AG08396 (cell line): Measurements from ENCODE around the gene TUBGCP6.

Experiments
- DNase-seq: peaks from one replicate; pipeline ENCODE4 v3.0.0; 2012; ENCODE audit warnings: low spot score, mixed read lengths

The TUBGCP6 gene

DNA sequence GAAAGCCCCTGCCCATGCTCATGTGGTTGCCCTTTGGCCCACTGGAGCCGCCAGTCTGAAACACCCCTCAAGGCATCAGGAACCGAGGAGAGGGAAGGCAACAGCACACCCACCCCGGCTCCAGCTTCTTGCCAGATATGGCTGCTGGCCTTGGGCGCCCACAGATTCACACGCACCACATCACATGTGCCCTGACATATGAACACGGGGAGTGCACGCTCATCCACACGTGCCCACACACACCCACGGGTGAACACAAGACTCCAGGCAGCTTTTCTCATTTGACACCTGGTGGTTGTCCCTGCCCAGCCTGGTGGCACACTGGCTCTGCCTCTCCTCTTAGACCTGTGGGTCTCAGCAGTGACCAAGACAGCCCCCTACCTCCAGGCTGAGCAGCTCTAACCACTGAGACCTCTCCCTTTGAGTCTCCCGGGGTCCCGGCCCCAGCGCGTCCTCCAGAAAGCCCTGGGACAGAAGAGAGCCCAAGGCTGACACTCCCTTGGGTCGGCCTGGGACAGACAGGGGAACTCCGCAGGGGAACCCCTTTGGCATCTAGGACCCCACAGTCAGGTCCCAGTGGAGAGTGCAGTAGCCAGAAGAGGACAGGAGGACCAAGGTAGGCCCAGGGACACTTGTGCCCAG is 19.4 kb upstream of the TUBGCP6 start:
- no peak for DNase-seq

DNA sequence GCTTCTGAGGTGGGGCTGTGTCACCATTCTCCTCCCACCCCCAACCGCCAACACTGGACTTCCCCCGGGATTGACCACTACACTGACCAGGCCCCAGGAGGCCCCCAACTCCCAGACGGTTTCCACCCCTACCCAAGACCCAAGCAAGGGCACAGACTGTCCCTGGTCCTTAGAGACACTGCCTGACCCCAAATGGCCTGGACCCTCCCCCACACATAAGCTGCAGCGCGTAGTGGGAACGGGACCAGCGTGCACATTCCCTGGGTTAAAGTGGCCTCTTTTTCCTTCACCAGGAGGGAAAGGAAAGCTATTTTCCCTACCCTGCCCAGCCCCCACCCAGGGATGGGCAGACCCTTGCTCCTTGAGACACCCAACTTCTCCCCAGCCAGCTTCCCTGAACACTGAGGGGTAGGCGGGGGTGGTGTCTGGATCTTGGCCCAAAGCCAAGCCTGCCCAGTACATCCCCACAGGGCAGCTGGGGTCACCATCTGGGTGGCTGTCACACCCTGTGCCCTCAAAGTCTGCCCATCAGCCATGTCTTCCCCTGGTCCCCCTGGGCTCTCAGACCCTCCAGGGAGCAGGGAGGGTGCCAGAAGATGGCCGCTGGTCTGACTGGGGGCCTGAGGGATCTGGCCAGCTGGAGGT is 18.3 kb upstream of the TUBGCP6 start:
- DNase-seq = no peak

DNA sequence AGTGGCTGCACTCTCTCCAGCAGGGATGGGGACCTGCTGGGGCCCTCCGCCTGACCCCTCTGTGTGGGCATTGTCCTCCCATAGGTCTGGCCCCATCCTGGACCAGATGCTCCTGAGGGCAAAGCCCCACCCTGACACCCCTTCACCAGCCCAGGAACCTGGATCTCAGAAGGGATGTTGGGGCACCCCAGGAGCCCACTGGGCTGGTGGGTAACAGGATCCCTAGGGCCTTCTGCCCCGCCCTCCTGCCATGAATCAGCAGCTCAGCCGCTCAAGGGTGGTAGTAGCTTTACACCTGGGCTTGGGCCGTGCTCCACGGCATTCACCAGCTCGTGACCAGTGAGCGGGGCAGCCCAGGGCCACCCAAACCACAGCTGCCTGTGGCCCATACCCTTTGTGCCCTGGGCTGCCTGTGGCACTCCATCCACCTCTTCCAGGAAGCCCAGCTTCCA is 17.7 kb upstream of the TUBGCP6 start:
- no peak for DNase-seq

DNA sequence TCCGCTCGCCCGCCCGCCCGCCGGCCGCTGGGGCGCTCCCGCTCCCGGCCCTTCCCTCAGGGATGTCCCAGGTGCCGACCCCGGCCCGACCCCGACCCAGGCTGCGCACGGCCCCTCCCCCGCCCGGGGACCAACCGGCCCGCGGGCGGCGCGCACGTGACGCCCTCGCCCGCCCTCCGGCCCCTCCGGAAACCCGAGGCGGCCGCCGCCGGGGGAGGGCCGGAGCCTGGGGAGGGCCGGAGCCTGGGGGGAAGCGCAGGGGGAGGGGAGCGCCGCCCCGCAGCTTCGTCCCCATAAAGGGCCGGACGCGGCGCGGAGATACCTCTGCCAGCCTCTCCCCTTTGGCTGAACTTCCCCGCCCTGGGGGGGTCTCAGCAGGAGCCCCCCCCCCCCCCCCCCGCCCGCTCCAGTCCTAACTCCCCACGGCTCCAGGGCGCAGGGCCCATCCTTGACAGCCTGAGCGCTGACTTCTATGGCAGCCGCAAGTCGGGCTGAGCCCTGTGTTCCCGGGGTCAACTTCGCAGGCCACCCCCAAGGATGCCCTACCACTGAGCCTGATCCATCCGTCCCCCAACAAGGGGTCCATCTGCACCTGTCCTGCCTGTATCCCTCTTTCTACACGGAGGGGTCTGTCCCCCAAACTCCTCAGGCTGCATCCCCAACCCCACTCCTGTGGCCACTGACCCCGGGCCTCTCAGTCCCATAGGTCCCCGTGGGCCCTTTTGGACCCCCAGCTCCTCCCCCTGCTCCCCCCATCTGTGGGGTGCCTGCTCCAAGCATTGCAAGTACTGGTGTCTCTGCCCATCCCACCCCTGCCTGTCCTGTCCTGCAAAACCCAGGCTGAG is 17.0 kb upstream of the TUBGCP6 start, which contains the start of gene MAPK12:
Gene MAPK12 (minus strand): TSS at position 69 of the 845 bp plus-strand sequence. CDS start 174 bp downstream, outside the sequence.
- peak; percentile 86 for DNase-seq

DNA sequence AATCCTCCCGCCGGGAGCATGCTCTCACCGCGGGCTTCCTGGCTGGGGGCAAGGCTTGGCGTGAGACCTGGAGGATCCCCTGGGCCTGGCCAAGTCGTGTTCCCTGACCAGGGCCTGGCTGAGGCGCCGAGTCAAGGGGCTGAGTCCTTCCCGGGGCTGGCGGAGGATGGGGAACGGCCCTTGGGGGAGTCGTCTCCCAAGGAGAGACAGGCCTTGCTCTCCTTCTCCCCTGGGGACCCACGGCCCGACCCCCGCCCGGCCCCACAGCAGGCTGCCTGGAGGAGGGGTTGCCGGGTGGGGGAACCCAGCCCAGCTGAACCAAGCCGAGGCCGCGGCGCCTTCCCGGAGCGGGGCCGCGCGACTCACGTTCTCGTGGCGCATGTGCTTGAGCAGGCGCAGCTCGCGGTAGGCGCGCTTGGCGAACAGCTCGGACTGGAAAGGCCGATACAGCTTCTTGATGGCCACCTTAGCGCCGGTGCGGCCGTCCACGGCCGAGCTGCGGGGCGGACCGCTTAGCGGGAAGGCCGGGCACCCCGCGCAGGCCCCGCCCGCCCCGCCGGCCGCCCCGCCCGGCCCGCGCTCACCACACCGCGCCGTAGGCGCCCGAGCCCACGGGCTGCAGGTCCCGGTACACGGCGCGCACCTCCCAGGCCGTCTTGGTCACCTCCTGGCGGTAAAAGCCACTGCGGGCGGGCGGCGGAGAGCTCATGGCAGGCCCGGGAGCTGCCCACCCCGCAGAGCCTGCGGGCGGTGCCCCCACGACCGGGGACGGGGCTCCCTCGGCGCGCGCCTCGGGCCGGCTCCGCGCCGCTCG is 16.2 kb upstream of the TUBGCP6 start:
- peak; percentile 73 for DNase-seq

DNA sequence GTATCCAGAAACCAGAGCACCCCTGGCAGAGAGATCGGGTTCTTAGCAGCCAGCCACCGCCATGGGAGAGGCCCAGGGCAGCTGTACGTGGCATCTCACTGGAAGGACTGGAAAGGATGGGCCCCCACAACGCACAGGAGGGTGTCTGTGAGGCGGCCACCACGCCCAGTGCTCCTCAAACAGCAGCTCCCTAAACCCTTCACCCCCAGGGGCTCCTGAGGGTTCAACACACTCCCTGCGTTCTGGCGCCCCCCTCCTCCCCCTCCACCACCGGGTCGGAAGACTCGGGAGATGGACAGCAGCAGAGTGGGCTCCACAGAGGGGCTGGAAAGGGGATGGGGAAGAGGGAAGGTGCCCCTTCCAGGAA is 15.6 kb upstream of the TUBGCP6 start:
- DNase-seq = no peak

DNA sequence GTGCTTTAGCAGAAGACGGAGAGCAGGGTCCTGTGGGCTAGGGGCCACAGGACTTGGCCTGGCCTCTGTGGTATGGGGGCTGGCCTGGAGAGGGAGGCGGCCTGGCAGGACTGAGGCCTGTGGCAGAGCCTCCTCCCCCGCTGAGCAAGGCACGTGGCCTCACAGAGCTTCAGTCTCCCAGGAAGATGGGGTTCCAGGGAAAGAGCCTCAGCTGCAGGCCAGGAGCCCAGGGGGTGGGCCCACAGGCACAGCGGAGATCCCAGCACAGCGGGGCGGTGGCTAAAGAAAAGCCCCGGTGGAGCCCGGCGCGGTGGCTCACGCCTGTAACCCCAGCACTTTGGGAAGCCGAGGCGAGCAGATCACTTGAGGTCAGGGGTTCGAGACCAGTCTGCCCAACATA is 14.5 kb upstream of the TUBGCP6 start:
- no peak for DNase-seq

DNA sequence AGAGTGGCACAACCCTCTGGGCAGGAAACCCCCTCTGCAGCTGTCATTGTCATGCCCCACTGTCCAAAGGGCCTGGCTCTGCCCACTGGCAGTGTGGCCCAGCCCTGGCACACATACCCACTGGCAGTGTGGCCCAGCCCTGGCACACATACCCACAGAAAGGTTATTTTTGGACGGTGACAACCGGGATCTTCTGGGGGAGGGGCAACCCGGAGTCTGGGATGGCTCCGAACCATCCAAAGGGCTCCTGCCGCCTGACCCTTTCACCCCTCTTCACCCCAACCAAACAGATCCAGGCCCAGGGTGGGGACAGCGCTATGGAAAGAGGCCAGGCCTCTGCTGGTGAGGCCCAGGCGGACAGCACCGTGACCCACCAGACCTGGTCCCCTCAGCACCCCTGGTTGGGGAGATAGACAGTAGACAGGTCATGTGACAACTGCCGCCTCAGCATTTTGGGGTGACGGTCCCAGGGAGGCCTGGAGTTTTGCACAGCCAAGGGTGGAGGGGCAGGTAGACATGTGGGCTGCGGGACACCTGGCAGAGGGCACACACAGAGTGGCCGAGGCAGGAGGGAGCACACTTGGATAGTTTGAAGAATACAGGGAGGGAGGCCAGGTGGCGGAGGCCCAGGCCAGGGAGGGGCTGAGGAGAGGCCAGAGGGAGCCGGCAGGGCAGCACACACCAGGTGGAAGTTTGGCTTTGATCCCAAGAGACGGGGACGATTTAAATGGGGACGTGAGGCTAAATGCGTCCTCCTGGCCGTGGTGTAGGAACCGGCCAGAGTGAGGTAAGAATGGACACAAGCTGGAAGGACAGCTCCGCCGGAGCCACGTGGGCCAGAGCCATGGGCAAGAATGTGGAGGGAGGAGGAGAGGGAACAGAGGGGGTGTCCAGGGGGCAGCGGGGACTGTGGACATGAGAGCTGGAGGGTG is 13.8 kb upstream of the TUBGCP6 start:
- DNase-seq = no peak

DNA sequence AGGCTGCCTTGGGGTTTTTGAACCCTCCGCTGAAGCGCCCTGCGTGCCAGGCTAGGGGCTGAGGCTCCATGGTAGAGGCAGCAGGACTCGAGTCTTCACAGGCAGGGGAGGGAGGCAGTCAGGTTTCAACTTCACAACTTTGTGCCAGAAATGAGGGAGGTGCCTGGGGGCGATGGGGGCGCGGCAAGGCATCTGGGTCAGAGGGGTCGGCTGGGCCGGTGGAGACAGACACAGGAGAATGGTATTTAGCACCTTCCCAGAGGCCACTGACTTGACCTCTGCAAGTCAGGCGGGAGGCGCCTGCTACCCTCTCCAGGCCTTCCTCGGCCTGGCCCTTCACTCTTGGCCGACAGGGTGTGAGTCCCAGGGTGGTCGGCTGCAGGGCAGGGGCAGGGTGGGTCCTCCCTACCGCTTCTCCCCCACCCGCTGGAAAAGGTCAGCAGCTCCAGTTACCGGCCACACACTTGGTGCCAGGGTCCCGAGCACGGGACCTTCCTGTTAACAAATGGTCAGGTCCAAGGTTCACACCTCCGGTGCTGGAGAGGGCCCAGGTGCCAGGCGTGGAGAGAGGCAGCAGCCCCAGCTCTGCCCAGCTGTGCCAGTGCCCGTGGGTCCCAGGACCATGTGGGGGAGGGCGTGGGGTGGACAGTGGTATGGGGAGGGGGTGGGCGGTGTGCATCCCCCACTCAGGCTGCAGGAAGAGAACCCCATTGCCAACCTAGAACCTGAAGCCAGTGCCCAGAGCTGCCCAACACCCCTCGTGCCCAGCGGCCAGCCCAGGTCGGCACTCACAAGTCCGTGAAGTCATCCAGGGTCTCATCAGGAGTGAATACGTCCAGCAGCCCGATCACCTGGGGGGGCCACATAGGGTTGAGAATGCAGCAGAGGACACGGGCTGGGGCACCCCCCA is 12.9 kb upstream of the TUBGCP6 start:
- no peak for DNase-seq

DNA sequence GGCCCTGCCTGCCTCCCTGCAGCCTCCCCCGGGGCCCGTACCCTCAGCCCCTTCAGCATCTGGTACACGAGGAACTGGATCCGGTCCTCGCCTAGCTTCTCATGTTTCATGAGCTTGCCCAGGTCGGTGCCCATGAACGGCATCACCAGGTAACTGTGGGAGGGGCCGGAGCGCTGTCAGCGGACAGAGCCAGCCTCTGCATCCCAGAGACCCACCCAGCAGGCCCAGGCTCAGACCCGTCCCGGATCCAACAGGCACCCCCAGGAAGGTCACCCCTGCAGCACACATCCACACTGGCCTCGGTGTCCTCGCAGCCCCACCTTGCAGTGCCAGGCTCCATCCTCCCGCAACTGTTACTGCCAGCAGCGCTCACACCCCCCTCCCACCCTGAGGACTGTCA is 12.2 kb upstream of the TUBGCP6 start:
- DNase-seq = no peak

DNA sequence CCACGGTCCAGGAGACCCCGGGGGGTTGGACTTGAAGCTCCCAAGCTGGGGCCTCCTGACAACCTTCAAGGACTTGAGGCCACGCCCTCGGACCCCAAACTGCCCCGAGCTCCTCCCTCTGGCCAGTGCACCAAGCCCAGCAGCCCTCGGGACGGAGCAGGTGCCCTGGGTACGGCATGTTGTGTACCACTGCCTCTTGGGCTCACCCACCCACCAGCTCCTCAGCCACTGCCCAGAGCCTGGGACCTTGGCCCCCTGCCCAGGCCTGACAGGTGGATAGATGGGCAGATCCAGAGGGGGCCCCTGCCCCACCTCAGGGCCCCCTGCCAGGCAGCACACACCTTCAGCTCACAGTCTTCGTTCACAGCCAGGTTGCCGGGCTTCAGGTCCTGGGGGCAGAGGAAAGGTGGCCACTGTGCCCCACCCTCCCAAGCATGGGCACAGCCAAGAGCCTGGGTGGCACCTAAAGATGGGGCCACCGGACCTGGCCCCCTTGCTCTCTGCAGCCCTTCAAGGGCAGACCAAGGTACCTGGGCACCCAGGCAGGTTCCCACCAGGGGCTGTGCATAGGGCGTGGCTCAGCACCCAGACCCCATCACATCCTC is 11.5 kb upstream of the TUBGCP6 start:
- no peak for DNase-seq

DNA sequence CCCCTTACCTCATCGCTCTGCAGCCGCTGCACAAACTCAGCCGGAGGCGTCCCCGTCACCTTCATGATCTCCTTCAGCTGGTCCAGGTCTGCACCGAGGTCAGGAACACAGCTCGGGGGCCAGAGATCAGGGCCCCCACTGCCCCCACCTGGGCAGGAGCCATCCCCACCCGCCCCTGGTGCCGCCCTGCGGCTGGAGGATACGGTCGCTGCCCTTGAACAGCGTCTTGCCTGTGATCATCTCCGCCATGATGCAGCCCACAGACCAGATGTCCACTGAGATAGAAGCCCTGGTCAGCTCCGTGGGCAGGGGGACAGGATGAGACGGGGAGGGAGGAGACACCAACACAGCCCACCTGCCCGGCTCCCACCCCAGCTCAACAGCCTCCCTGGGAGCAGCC is 10.8 kb upstream of the TUBGCP6 start:
- no peak for DNase-seq

DNA sequence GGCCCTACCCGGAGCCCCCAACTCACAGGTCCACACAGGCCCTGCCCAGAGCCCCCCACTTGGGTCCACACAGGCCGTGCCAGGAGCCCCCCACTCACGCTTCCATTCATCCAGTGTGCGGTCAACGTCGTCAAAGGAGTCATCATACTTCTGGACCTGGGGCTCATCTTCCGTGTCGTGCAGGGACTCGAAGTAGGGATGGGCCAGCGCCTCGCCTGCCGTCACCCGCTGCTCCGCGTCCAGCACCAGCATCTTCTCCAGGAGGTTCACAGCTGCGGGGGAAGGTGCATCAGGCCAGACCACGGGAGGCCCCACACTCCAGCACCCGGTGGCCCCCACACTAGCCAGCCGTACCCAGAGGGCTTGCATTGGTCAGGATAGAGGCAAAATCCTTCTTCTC is 10.3 kb upstream of the TUBGCP6 start:
- DNase-seq = no peak

DNA sequence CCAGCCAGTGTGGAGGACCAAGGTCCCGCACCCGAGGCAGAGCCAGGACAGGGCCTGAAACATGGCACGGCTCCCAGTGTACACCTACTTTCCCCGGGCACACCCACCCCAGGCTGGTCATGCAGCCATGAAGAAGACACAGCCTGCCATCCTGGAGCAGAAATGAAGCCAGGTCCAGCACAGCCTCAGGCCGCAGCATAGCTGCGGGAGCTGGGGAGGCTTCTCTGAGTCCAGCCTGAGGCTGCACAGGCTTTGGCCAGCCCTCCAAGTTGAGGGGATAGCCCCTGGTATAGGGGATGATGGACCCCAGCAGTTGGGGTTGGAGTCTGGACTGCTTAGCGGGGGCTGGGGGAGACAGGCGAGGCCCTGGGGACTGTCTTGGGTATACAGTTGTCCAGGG is 9.1 kb upstream of the TUBGCP6 start:
- no peak for DNase-seq

DNA sequence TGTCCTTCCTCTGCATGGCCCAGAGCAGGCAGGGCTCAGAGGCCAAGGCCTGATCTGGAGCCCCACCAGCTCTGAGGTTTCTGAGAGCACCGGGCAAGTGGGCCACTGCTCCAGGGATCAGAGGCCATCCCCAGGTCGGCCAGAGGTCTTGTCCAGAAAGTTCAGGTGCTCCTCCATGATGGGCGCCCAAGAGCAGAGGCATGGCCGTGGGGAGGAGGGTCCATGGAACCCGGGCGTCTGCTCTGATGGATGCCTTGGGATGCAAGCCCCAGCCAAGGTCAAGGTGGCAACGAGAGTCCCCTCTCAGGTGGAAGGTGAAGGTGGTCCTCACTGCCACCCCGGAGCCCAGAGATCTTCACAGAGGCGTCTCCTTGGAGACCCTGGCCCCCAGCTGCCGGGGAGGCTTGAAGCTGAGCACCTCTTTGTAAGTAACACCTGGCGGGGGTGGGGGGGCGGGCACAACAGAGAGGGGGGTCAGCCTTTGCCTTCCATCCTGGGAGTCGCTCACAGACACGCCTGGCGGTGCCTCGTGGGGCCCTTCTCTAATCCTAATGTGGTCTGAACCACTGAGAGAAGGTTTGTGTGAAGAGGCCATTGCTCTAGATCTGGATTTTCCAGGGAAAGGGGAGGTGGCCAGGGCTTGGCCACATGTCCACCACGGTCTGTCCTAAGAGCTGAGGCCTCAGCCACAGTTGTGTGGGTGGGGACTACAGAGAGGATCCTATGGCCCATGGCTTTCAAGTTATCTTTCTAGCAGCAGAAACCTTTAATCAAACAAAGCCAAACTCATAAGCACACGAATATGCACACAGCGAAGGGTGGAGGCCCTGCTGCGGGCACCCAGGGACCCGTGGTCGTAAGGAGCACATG is 8.5 kb upstream of the TUBGCP6 start:
- DNase-seq = no peak

DNA sequence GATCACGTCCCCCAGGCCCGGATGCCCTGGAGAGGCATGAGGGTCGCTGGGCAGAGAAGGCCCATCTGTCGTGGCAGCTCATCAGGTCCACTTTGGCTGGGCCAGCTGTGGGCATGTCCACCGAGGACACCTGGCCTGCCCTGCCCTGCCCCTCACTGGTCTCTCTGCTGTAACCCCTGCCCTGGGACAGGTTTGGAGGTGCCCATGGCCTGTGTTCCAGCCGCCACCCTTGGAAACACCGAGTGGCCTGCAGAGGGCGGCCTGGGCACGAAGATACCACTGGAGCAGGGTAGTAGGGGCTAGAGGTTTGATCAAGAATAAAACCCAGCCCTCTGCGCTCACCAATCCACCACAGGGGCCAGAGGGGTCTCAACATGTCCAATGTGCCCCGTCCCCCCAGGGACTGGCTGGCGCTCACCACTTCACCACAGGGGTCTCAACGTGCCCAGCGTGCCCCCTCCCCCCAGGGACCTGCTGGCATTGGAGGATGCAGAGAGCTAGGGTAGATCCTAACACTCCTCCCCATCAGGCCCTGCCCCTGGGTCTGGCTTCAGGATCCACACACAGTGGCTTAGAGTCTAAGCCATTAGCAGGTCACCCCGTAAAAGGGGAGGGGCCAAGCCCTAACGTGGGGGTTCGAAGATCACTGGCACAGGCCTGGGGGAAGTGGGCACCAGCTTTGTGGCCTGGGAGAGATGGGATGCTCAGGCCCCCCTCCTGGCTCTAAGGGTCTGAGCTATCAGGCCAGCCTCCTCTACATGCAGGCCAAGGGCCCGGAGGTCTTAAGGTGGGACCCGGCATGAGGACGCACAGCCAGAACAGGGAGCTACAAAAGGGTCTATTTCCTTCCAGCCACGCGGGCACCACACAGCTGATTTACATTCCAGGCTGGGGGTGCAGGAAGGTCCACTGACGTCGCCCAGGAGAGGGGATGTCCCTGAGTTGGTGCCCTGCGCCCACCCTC is 7.5 kb upstream of the TUBGCP6 start:
- DNase-seq = peak; percentile 85

DNA sequence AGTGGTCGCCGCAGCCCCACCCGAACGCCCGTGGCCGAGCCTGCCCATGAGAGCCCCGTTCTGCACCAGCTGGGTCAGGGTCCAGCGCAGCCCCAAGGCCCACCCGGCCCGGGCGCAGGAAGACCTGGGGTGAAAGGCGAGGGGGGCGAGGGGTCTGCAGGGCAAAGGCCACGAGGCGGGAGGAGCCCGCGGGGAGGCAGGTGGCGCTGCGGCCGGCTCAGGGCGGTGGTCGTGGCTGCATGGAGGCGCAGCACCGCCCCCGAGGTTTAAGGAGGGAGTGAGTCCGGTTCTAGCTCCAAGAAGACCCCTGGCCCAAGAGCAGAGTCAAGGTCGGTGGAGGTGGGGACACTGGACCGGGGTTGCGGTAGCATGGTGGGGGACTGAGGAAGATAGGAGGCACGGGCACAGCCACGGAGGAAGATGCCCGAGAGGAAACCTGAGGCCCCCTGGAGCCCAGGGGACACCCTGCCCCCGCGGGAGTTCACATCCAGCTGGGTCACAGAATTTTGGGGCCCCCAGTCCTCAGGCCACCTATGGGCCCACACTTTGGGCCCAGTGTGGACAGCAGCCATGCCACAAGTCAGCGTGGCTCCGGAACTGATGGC is 6.8 kb upstream of the TUBGCP6 start:
- no peak for DNase-seq
